Liver (tissue), 9 donors: ENCODE measurements around the gene SDF2. TPM values are rescaled to one million over a fixed set of nuclear protein-coding genes. Genes with fewer than 3 reads are reported as not detected.

Experiments
- DNase-seq: peaks from one replicate; pipeline ENCODE4 v3.0.0-alpha.2; 2017; ENCODE audit warnings: low spot score
- H3K27ac ChIP-seq, 2 donors: one replicate each; pipeline ENCODE4 v1.7.0; 2013; ENCODE audit warnings: inconsistent platforms in 2 of 2, low read length in 2 of 2, control low read depth in 1 of 2, low read depth in 1 of 2, mild to moderate bottlenecking in 1 of 2
- H3K27me3 ChIP-seq, 4 donors: one replicate each; pipeline versions ENCODE4 v1.6.1 to v1.7.0; 2013; ENCODE audit warnings: low read length in 3 of 4, inconsistent platforms in 1 of 4, mild to moderate bottlenecking in 1 of 4, moderate library complexity in 1 of 4; ENCODE audit not compliant: control insufficient read depth in 4 of 4, insufficient read depth in 4 of 4
- H3K36me3 ChIP-seq, 4 donors: one replicate each; pipeline versions ENCODE4 v1.6.1 to v1.7.0; 2013; ENCODE audit warnings: low read length in 3 of 4, mild to moderate bottlenecking in 3 of 4, low read depth in 1 of 4, moderate library complexity in 1 of 4; ENCODE audit not compliant: control insufficient read depth in 4 of 4, insufficient read depth in 3 of 4
- H3K4me1 ChIP-seq, 4 donors: one replicate each; pipeline versions ENCODE4 v1.6.1 to v1.7.0; 2013; ENCODE audit warnings: low read length in 3 of 4, mild to moderate bottlenecking in 3 of 4, moderate library complexity in 1 of 4; ENCODE audit not compliant: control insufficient read depth in 4 of 4, insufficient read depth in 4 of 4
- H3K4me3 ChIP-seq, 3 donors: one replicate each; pipeline versions ENCODE4 v1.6.1 to v1.7.0; 2013; ENCODE audit warnings: low read length in 3 of 3, control low read depth in 1 of 3, low read depth in 1 of 3, mild to moderate bottlenecking in 1 of 3
- H3K9ac ChIP-seq, 2 donors: one replicate each; pipeline ENCODE4 v1.7.0; 2013; ENCODE audit warnings: low read length in 2 of 2, mild to moderate bottlenecking in 2 of 2, moderate library complexity in 2 of 2, control low read depth in 1 of 2, low read depth in 1 of 2
- H3K9me3 ChIP-seq, 4 donors: one replicate each; pipeline versions ENCODE4 v1.6.1 to v1.7.0; 2013; ENCODE audit warnings: low read length in 3 of 4; ENCODE audit not compliant: control insufficient read depth in 4 of 4
- ATF3 ChIP-seq: IDR thresholded peaks from 2 replicates; pipeline ENCODE4 v1.6.1; 2016; ENCODE audit warnings: antibody characterized with exemption
- CTCF ChIP-seq: fragments of 150-350 bp; IDR thresholded peaks from 2 replicates; pipeline ENCODE4 v1.5.1; 2017; ENCODE audit warnings: improper control_type of control experiment, low read depth, low read length; ENCODE audit not compliant: missing input control
- EGR1 ChIP-seq, 2 donors: IDR thresholded peaks; 2 replicates each; pipeline ENCODE4 v1.6.1; 2016 to 2018; ENCODE audit warnings: antibody characterized with exemption in 2 of 2, low read depth in 2 of 2
- FOXA1 ChIP-seq: IDR thresholded peaks from 2 replicates; pipeline ENCODE4 v1.6.1; 2016; ENCODE audit warnings: antibody characterized with exemption
- FOXA2 ChIP-seq: IDR thresholded peaks from 2 replicates; pipeline ENCODE4 v1.6.1; 2016; ENCODE audit warnings: antibody characterized with exemption
- GABPA ChIP-seq, 2 donors: IDR thresholded peaks in 1 of 2; conservative IDR thresholded peaks in 1 of 2; 2 replicates each; pipeline ENCODE4 v1.6.1; 2016; ENCODE audit warnings: antibody characterized with exemption in 2 of 2, mild to moderate bottlenecking in 1 of 2, moderate library complexity in 1 of 2
- HNF4A ChIP-seq, 2 donors: conservative IDR thresholded peaks; 2 replicates each; pipeline ENCODE4 v1.6.1; 2016; ENCODE audit warnings: antibody characterized with exemption in 2 of 2, mild to moderate bottlenecking in 2 of 2
- HNF4G ChIP-seq: IDR thresholded peaks from 2 replicates; pipeline ENCODE4 v1.6.1; 2016; ENCODE audit warnings: antibody characterized with exemption
- JUND ChIP-seq, 2 donors: IDR thresholded peaks; 2 replicates each; pipeline ENCODE4 v1.6.1; 2016; ENCODE audit warnings: antibody characterized with exemption in 2 of 2
- MAX ChIP-seq: IDR thresholded peaks from 2 replicates; pipeline ENCODE4 v1.6.1; 2016; ENCODE audit warnings: antibody characterized with exemption
- NR2F2 ChIP-seq: IDR thresholded peaks from 2 replicates; pipeline ENCODE4 v1.6.1; 2016; ENCODE audit warnings: antibody characterized with exemption
- RAD21 ChIP-seq, 2 donors: IDR thresholded peaks; 2 replicates each; pipeline ENCODE4 v1.6.1; 2016; ENCODE audit warnings: antibody characterized with exemption in 2 of 2, mild to moderate bottlenecking in 2 of 2
- REST ChIP-seq: IDR thresholded peaks from 2 replicates; pipeline ENCODE4 v1.6.1; 2016; ENCODE audit warnings: antibody characterized with exemption, mild to moderate bottlenecking
- RXRA ChIP-seq, 2 donors: IDR thresholded peaks; 2 replicates each; pipeline ENCODE4 v1.6.1; 2017 to 2018; ENCODE audit warnings: antibody characterized with exemption in 2 of 2, mild to moderate bottlenecking in 1 of 2
- SP1 ChIP-seq: IDR thresholded peaks from 2 replicates; pipeline ENCODE4 v1.6.1; 2018; ENCODE audit warnings: antibody characterized with exemption, mild to moderate bottlenecking
- TAF1 ChIP-seq: conservative IDR thresholded peaks from 2 replicates; pipeline ENCODE4 v1.6.1; 2016; ENCODE audit warnings: antibody characterized with exemption, mild to moderate bottlenecking
- YY1 ChIP-seq: IDR thresholded peaks from 2 replicates; pipeline ENCODE4 v1.6.1; 2016; ENCODE audit warnings: antibody characterized with exemption, mild to moderate bottlenecking
- ZBTB33 ChIP-seq: IDR thresholded peaks from 2 replicates; pipeline ENCODE4 v1.6.1; 2016; ENCODE audit warnings: antibody characterized with exemption
- WGBS: extraction: QIAGEN DNeasy Blood & Tissue Kit; methylation state at CpG from one replicate; pipeline ENCODE4 v1.1.7; 2013; 5-methylcytosine and 5-hydroxymethylcytosine counted together
- polyA plus RNA-seq, 2 donors: library from polyadenylated mRNA; stranded (reverse) in 1 of 2; unstranded in 1 of 2; fragments of 200-250 nt in 1 of 2; fragments of >200 nt in 1 of 2; fragmentation: Nextera tagmentation in 1 of 2; extraction: Ambion mirVana in 1 of 2; gene quantifications; one replicate each; pipeline versions ENCODE4 v1.2.1 to v1.2.3, GENCODE V29; 2013 to 2015
- total RNA-seq, 2 donors: library from RNA; depleted of rRNA; stranded (reverse); fragments of >200 nt; gene quantifications; one replicate each; pipeline ENCODE4 v1.2.3, GENCODE V29; 2014
- donor health status: healthy.
- donor health status: healthy.
- donor health status: healthy.
- donor health status: healthy.
- donor health status: healthy.

Gene SDF2
- total and polyA plus RNA-seq, 4 donors, result 24.1 to 38.9 (median 28.0) TPM

GRCh38 chr17:28618464-28618863 is 43.2 kb downstream of the SDF2 start:
- H3K4me1 ChIP-seq, result peaks cover 2 to 17% (median 14%) of the 10 kb centered on the region in 4 donors
- TF ChIP-seq NR2F2 (no peak), SP1 (no peak), TAF1 (no peak), ZBTB33 (no peak), FOXA2 (no peak), ATF3 (no peak), GABPA (IDR thresholded peaks at IDR 0.05 in 1 of 2, conservative IDR thresholded peaks at IDR 0.05 in 1 of 2) (no peak)
- DNase-seq, result no peak

GRCh38 chr17:28616281-28616680 is 45.4 kb downstream of the SDF2 start:
- no peak overlapping the region for H3K4me3 ChIP-seq
- 82% methylated on average over 7 of the region's 7 CpGs for WGBS
- DNase-seq, result no peak
- TF ChIP-seq EGR1 (IDR thresholded peaks at IDR 0.05; ENCODE audit: low read depth in 2 of 2) (no peak), REST (no peak), RXRA (IDR thresholded peaks at IDR 0.05) (no peak), HNF4G (no peak), CTCF (no peak), FOXA1 (no peak), GABPA (IDR thresholded peaks at IDR 0.05 in 1 of 2, conservative IDR thresholded peaks at IDR 0.05 in 1 of 2) (no peak), ZBTB33 (no peak), ATF3 (no peak), TAF1 (no peak), YY1 (no peak), SP1 (no peak), RAD21 (IDR thresholded peaks at IDR 0.05) (no peak), HNF4A (conservative IDR thresholded peaks at IDR 0.05) (no peak), JUND (IDR thresholded peaks at IDR 0.05) (no peak), NR2F2 (no peak), FOXA2 (no peak), MAX (no peak)
- no peaks in the 10 kb centered on the region for H3K9me3 ChIP-seq
- H3K27me3 ChIP-seq, result no peaks in the 10 kb centered on the region
- H3K36me3 ChIP-seq, result peaks cover 15 to 74% (median 52%) of the 10 kb centered on the region in 4 donors
- no peak overlapping the region for H3K9ac ChIP-seq
- H3K27ac ChIP-seq, result no peak overlapping the region
- peaks cover 2 to 12% (median 9%) of the 10 kb centered on the region in 4 donors for H3K4me1 ChIP-seq

More at GRCh38 chr17:28618464-28618863, 43.2 kb downstream of the SDF2 start:
- Histone ChIP-seq H3K27ac (no peak overlapping the region), H3K4me3 (no peak overlapping the region), H3K9ac (no peak overlapping the region), H3K9me3 (no peaks in the 10 kb centered on the region), H3K27me3 (no peaks in the 10 kb centered on the region), H3K36me3 (peaks cover 15 to 76% (median 58%) of the 10 kb centered on the region in 4 donors)
- WGBS, result 93% methylated on average over 3 of the region's 3 CpGs
